WTC11 (cell line): ENCODE measurements around the gene MCF2L.

Source experiments
- CTCF ChIP-seq: fragments of 200-600 bp; IDR thresholded peaks from 2 replicates; pipeline ENCODE4 v1.8.0; 2022; ENCODE audit warnings: antibody characterized with exemption
- ETV6 ChIP-seq: sonication (generic); formaldehyde crosslinking; IDR thresholded peaks from 2 replicates; pipeline ENCODE4 v1.8.1; 2022; ENCODE audit warnings: mild to moderate bottlenecking, missing genetic modification reagents
- TP53 ChIP-seq: sonication (generic); formaldehyde crosslinking; IDR thresholded peaks from 2 replicates; pipeline ENCODE4 v1.8.1; 2023; ENCODE audit warnings: mild to moderate bottlenecking, missing genetic modification reagents
- ZNF281 ChIP-seq: sonication (generic); formaldehyde crosslinking; IDR thresholded peaks from 2 replicates; pipeline ENCODE4 v1.8.0; 2023; ENCODE audit warnings: mild to moderate bottlenecking, missing genetic modification reagents

GRCh38 chr13:113022391-113022744 lies 53.4 kb downstream of the MCF2L start:
- TF ChIP-seq CTCF (no peak), TP53 (CRISPR knock-in tag) (no peak), ZNF281 (CRISPR knock-in tag) (no peak), ETV6 (no peak)
